NCI-H146 (cell line): ENCODE measurements around the gene DEGS2.
"Not testable (repeated sequence)": the region's sequence is repeated elsewhere in the genome, so short reads cannot be mapped to it uniquely, and the experiment has no call there.

Source experiments
- DNase-seq: peaks from one replicate; lab custom pipeline; 2025; lab: John Stamatoyannopoulos, UW

The DEGS2 gene

GRCh38 chr14:100178691-100179090 is 19.2 kb upstream of the DEGS2 start:
- DNase-seq: no peak

DNA sequence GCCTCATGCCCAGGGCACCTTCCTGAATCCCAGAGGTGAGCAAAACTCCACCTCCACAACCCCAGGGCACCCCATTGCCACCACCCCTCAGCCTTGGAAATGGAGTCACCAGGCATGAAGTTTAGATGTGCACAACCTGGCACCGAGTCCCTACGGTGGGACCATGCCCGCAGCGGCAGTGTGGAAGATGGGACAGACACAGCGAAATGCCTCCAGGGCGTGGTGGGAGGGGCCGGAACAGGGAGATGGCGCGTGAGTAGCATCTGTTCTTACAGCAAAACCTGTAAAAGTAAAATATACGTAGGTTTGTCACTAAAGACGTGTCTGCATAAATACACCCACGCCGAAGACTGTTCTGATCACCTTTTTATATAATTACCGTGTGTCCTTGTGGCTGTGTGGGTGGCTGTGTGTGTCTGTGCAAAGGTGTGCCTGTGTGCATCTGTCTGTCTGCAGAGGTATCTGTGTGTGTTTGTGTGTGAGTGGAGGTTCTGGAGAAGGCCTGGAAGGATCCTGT is 17.4 kb upstream of the DEGS2 start:
- no peak for DNase-seq

DNA sequence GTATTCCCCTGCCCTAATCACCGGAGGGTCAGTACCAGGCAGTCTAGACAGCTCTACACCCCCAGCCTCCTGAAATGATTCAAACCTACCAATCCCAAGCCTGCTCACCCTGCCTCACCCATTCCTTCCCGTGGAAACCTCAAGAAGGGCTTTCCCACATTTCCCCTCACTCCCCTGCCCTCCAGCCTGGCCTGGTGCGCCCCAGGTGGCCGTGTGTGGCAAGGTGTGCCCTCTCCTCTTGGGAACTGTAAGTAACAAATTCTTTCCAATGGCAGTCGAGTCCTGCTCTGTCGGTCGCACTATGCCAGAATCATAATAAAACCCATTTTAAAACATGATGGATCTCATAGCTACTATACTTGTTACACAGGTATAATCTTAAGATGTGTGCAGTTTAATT is 13.9 kb upstream of the DEGS2 start:
- DNase-seq: no peak

DNA sequence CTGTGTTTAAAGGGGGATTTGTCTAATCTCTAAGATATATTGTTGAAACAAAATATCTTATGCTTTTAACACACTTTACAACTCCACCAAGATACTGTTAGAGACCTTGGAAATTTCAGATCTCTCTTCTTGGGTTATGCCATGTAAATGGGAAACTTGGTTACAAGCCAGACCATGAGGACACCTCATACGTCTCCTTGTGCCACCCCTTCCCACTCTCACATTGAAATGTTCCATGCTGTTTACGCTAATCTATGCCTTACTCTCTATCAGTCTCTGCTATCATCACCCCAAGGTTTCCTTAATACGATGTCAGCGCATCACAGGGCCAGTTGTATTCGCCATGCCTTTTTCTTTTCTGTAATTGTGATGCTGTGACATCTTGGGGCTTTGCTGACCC is 13.4 kb upstream of the DEGS2 start:
- DNase-seq: no peak

DNA sequence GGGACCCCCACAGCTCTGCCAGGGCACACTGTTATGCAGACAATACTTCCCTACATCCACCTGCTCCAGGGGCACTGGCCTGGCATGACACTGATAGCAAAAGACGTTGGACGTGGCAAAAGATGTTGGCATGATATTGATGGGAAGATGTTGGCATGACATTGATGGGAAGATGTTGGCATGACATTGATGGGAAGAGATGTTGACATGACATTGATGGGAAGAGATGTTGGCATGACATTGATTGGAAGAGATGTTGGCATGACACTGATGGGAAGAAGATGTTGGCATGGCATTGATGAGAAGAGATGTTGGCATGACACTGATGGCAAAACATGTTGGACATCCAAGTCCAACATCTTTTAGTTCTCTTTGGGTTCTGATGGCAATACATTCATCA is 11.4 kb upstream of the DEGS2 start:
- DNase-seq: no peak

DNA sequence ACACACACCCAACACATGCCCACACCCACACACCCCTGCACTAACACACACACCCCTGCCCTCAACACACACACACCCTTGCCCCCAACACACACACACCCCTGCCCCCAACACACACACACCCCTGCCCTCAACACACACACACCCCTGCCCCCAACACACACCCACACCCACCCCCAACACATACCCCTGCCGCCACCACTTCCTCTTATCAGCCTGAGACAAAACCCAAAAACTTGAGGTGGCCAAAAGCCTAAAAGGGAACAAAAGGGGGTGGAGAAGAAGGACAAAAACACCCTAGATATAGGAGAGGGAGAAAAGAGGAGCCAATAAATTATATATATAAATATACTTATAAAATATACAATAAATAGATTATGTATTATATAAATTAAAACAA is 9.1 kb upstream of the DEGS2 start:
- DNase-seq: no peak

- DNase-seq: no peak
Measured at GRCh38 chr14:100165831-100166440, 6.5 kb upstream of the DEGS2 start.

GRCh38 chr14:100165376-100165775 is 5.9 kb upstream of the DEGS2 start:
- no peak for DNase-seq

DNA sequence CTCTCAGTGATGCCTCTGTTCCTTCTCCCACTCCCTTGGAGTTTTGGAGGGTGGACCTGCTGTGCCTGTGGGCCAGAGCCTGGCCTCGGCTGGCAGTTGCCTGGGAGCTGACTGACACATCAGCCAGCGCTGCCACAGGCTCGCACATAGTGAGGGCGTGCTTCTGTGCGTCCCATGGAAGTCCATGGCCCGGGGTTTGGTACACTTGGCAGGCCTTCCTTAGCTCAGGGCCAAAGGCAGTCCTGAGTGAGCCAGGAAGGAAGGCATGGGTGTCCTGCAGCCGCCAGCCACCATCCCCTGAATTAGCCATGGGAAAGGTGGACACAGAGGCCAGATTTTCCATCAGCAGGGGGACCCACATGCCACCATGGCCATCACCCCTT is 1.1 kb upstream of the DEGS2 start:
- DNase-seq: no peak

GRCh38 chr14:100159865-100160533 is 554 bp upstream of the DEGS2 start:
- DNase-seq: no peak

DNA sequence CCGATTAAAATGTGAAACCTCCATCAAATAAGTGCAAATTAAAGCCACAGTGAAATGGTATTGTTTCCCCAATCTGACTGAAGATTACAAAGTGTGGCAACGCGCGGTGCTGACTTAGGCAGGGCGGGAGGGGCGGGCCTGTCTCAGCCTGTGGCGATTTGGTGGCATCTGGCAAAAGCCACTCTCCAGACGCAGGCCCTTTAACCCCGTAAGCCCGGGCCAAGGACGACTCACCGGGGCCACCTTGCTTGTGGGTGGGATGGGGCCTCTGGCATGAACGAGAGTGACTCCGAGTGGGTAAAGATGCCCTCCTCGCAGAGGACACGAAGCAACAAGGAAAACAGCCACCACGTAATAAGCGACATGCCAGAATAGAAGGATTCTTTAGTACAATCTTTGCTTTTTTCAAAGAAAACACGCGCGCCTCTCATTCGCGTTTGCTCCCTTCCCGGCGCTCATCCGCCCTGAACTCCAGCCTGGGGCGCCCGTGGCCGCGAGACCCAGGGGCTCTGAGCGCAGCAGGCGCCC is 815 bp downstream of the DEGS2 start:
- no peak for DNase-seq

DNA sequence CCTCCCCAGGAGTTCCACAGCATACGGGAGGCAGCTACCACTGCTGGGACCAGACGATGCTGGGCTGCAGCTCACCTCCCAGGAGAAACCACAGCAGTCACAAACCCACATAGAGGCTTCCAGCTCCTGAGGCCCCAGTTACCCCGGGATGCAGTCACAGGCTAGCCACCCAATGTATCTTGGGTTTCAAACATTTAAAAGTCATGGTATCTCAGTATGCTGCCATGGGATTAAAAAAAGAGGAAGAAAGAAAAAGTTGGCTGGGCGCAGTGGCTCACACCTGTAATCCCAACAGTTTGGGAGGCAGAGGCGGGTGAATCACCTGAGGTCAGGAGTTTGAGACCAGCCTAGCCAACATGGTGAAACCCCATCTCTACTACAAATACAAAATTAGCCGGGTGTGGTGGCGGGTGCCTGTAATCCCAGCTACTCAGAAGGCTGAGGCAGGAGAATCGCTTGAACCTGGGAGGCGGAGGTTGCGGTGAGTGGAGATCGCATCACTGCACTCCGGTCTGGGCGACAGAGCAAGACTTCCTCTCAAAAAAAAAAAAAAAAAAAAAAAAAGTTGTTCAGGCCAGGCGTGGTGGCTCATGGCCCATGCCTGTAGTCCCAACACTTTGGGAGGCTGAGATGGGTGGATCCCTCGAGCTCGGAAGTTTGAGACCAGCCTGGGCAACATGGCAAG is 1.8 kb downstream of the DEGS2 start:
- DNase-seq: not testable (repeated sequence)

- DNase-seq: no peak
Measured at GRCh38 chr14:100156776-100157175, 2.7 kb downstream of the DEGS2 start.

- no peak for DNase-seq
Measured at GRCh38 chr14:100155756-100156616, 3.5 kb downstream of the DEGS2 start.

- DNase-seq: no peak
Measured at GRCh38 chr14:100155049-100155621, 4.3 kb downstream of the DEGS2 start.

DNA sequence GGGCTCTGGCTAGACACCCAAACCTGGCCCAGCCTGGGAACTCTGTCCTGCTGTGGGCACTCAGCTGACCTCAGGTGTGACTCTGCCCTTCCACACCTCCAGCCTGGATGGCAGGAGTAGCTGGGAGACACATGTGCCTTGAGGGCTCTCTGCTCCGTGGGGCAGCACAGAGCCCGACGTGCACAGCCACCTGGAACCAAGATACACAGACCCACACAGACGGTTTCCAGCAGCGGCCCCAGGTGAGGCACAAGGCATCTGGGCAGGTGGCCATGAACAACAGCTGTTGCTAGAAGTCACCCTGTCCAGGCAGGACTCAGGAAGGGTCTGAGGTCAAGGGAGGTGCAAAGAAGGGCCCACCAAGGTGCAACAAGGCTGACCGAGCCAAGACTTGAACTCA is 5.9 kb downstream of the DEGS2 start:
- no peak for DNase-seq

- no peak for DNase-seq
Measured at GRCh38 chr14:100152091-100152490, 7.4 kb downstream of the DEGS2 start.

- no peak for DNase-seq
Measured at GRCh38 chr14:100150932-100151587, 8.4 kb downstream of the DEGS2 start.

GRCh38 chr14:100149851-100150611 is 9.4 kb downstream of the DEGS2 start:
- DNase-seq: no peak
